GM19452 (cell line): ENCODE results near the gene TOMT.

ENCODE experiments used
- ATAC-seq: cut with Tn5 transposase; IDR thresholded peaks from one replicate; pipeline ENCODE4 v1.9.1; 2021; ENCODE audit not compliant: unreplicated experiment

TOMT gene

DNA sequence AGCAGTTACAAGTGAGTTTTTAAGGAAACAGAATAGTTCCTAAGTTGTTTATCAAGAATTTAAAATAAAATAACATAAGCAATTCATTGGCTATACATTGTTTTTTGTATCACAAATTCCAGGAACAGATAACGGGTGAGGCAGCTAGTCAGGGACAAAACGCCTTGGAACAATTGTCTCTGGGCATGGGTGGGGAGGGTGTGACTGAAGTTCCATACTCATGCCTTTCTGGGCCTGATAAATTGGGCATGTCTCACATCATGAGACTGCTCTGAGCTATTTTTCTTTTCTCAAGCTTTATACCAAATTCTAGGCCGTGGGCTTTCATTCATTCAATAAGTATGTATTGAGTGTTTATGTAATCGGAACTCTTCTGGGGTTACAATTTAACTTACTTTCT lies 51.4 kb downstream of the TOMT start:
- ATAC-seq, result no peak
